Measurements from ENCODE around the gene MADCAM1. TPM values are rescaled to one million over a fixed set of nuclear protein-coding genes. Genes with fewer than 3 reads are reported as not detected.
"Not testable (repeated sequence)": the region's sequence is repeated elsewhere in the genome, so short reads cannot be mapped to it uniquely, and the experiment has no call there.

The MADCAM1 gene
- polyA plus RNA-seq (2012; ENCODE audit: low read depth, missing spikeins) = 0.68 TPM

DNA sequence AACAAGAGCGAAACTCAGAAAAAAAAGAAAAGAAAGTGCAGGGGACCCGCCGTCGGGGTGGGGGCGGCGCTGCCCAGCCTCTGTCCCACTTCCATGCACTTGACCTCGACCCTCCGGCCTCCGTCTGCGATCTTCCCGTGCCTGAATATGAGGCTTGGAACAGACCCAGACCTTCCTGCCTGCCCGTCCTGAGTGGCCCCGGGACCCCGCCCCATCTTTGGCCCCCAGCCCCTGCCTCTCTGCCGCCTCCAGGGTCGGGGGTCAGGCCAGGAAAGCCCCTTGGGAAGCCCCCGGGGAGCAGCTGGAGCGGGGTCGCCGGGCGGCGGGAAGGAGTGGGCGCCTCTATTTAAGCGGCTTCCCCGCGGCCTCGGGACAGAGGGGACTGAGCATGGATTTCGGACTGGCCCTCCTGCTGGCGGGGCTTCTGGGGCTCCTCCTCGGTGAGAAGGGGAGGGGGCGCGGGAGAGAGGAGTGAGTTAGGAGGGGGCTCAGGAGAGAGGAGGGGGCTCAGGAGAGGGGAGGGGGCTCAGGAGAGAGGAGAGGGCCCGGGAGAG, at the start of gene MADCAM1:
TSS of gene MADCAM1 (plus strand) at position 375 of the 554 bp plus-strand sequence. CDS start at position 389, 14 bp downstream.
- TF ChIP-seq TAF1 (IDR thresholded peaks at IDR 0.05; ENCODE audit: low read depth, low read length) (no peak), POU2F2 (IDR thresholded peaks at IDR 0.05; ENCODE audit: low read depth, low read length) (no peak), SPI1 (IDR thresholded peaks at IDR 0.05; ENCODE audit: low read depth, low read length) (no peak)
- FAIRE-seq (no peak), DNase-seq (ENCODE audit: insufficient read length, low spot score) (no peak)

DNA sequence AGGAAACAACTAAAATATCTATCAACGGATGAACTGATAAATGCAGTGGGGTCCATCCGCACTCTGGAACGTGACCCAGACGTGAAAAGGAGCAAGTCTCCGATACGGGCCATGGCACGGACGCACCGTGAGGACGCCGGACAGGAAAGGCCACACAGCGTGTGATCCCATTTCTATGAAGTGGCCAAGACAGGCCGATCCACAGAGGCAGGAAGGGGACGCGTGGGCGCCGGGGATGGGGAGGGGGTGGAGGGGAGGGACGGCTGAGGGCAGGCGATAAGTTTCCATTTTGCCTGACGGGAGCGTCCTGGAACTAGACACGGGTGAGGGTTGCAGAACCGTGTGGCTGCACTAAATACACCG, 49.2 kb upstream of the MADCAM1 start:
- no peak for FAIRE-seq
- DNase-seq (ENCODE audit: insufficient read length, low spot score) = no peak
- TF ChIP-seq SPI1 (IDR thresholded peaks at IDR 0.05; ENCODE audit: low read depth, low read length) = no peak
- no peak for TF ChIP-seq TAF1 (IDR thresholded peaks at IDR 0.05; ENCODE audit: low read depth, low read length)
- no peak for TF ChIP-seq POU2F2 (IDR thresholded peaks at IDR 0.05; ENCODE audit: low read depth, low read length)
- no peak for TF ChIP-seq PAX5 (IDR thresholded peaks at IDR 0.05; ENCODE audit: insufficient read depth, low read length, severe bottlenecking)
- no peak for TF ChIP-seq POLR2AphosphoS5 (IDR thresholded peaks at IDR 0.05; ENCODE audit: low read depth, low read length)
- no peak for TF ChIP-seq POLR2A (IDR thresholded peaks at IDR 0.05; ENCODE audit: low read depth, low read length)

DNA sequence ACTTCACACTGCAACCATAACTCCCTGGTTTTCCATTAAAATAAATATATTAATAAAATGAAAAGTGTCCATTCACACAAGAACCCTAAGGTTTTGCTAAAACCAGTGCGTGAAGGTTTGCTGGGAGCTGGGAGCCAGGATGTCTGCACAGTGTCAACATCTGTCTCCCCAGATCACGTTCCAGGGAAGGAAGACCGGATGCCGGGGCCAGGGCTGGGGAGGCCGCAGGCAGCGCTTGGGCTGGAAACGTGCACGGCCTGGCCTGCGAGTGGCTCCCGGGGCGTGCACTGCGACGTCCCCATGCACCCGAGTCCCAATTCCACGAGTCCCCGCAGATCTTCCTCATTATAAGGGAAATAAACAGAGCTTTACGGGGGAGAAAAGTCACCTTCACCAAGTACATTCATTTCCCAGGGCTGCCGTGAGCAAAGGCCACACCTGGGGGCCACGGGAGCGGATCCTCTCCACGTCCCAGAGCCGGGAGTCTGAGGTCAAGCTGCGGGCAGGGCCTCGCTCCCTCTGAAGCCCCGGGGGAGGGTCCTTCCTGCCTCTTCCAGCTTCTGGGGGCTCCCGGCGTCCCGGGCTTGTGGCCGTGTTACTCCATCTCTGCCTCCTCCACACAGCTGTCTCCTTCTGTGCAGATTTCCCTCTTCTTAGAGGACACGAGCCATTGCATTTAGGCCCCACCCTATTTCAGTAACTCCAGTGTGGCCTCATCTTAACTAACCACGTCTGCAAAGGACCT, 48.3 kb upstream of the MADCAM1 start:
- DNase-seq (ENCODE audit: insufficient read length, low spot score) = no peak
- FAIRE-seq = no peak

GRCh38 chr19:449916-450315, 46.4 kb upstream of the MADCAM1 start:
- FAIRE-seq (no peak), DNase-seq (ENCODE audit: insufficient read length, low spot score) (no peak)
- TF ChIP-seq POLR2AphosphoS5 (IDR thresholded peaks at IDR 0.05; ENCODE audit: low read depth, low read length) = no peak
- TF ChIP-seq POLR2A (IDR thresholded peaks at IDR 0.05; ENCODE audit: low read depth, low read length) = no peak
- TF ChIP-seq TAF1 (IDR thresholded peaks at IDR 0.05; ENCODE audit: low read depth, low read length) = no peak
- no peak for TF ChIP-seq SPI1 (IDR thresholded peaks at IDR 0.05; ENCODE audit: low read depth, low read length)
- no peak for TF ChIP-seq PAX5 (IDR thresholded peaks at IDR 0.05; ENCODE audit: insufficient read depth, low read length, severe bottlenecking)
- no peak for TF ChIP-seq POU2F2 (IDR thresholded peaks at IDR 0.05; ENCODE audit: low read depth, low read length)

More for the DNA sequence above, 48.3 kb upstream of the MADCAM1 start:
- no peak for TF ChIP-seq POLR2A (IDR thresholded peaks at IDR 0.05; ENCODE audit: low read depth, low read length)
- TF ChIP-seq PAX5 (IDR thresholded peaks at IDR 0.05; ENCODE audit: insufficient read depth, low read length, severe bottlenecking) = no peak
- TF ChIP-seq TAF1 (IDR thresholded peaks at IDR 0.05; ENCODE audit: low read depth, low read length) = no peak
- TF ChIP-seq POU2F2 (IDR thresholded peaks at IDR 0.05; ENCODE audit: low read depth, low read length) = no peak
- TF ChIP-seq POLR2AphosphoS5 (IDR thresholded peaks at IDR 0.05; ENCODE audit: low read depth, low read length) = no peak
- TF ChIP-seq SPI1 (IDR thresholded peaks at IDR 0.05; ENCODE audit: low read depth, low read length) = no peak

GRCh38 chr19:450912-451481, 45.3 kb upstream of the MADCAM1 start:
- DNase-seq (ENCODE audit: insufficient read length, low spot score); FAIRE-seq: not testable (repeated sequence)

- no peak for TF ChIP-seq SPI1 (IDR thresholded peaks at IDR 0.05; ENCODE audit: low read depth, low read length)
- no peak for TF ChIP-seq PAX5 (IDR thresholded peaks at IDR 0.05; ENCODE audit: insufficient read depth, low read length, severe bottlenecking)
- TF ChIP-seq TAF1 (IDR thresholded peaks at IDR 0.05; ENCODE audit: low read depth, low read length) = no peak
- no peak for TF ChIP-seq POU2F2 (IDR thresholded peaks at IDR 0.05; ENCODE audit: low read depth, low read length)
- TF ChIP-seq POLR2A (IDR thresholded peaks at IDR 0.05; ENCODE audit: low read depth, low read length) = no peak
- TF ChIP-seq POLR2AphosphoS5 (IDR thresholded peaks at IDR 0.05; ENCODE audit: low read depth, low read length) = no peak
- no peak for DNase-seq (ENCODE audit: insufficient read length, low spot score)
- no peak for FAIRE-seq
Measured at GRCh38 chr19:452829-453228, 43.5 kb upstream of the MADCAM1 start.

GRCh38 chr19:453606-454005, 42.7 kb upstream of the MADCAM1 start:
- FAIRE-seq (no peak), DNase-seq (ENCODE audit: insufficient read length, low spot score) (no peak)
- TF ChIP-seq TAF1 (IDR thresholded peaks at IDR 0.05; ENCODE audit: low read depth, low read length) = no peak
- no peak for TF ChIP-seq POU2F2 (IDR thresholded peaks at IDR 0.05; ENCODE audit: low read depth, low read length)
- no peak for TF ChIP-seq PAX5 (IDR thresholded peaks at IDR 0.05; ENCODE audit: insufficient read depth, low read length, severe bottlenecking)
- TF ChIP-seq POLR2AphosphoS5 (IDR thresholded peaks at IDR 0.05; ENCODE audit: low read depth, low read length) = no peak
- TF ChIP-seq POLR2A (IDR thresholded peaks at IDR 0.05; ENCODE audit: low read depth, low read length) = no peak
- no peak for TF ChIP-seq SPI1 (IDR thresholded peaks at IDR 0.05; ENCODE audit: low read depth, low read length)

- TF ChIP-seq SPI1 (IDR thresholded peaks at IDR 0.05; ENCODE audit: low read depth, low read length) (no peak), PAX5 (IDR thresholded peaks at IDR 0.05; ENCODE audit: insufficient read depth, low read length, severe bottlenecking) (no peak), POLR2AphosphoS5 (IDR thresholded peaks at IDR 0.05; ENCODE audit: low read depth, low read length) (no peak), TAF1 (IDR thresholded peaks at IDR 0.05; ENCODE audit: low read depth, low read length) (no peak), POLR2A (IDR thresholded peaks at IDR 0.05; ENCODE audit: low read depth, low read length) (no peak), POU2F2 (IDR thresholded peaks at IDR 0.05; ENCODE audit: low read depth, low read length) (no peak)
- DNase-seq (ENCODE audit: insufficient read length, low spot score) (no peak), FAIRE-seq (no peak)
Measured at GRCh38 chr19:455031-455705, 41.1 kb upstream of the MADCAM1 start.

DNA sequence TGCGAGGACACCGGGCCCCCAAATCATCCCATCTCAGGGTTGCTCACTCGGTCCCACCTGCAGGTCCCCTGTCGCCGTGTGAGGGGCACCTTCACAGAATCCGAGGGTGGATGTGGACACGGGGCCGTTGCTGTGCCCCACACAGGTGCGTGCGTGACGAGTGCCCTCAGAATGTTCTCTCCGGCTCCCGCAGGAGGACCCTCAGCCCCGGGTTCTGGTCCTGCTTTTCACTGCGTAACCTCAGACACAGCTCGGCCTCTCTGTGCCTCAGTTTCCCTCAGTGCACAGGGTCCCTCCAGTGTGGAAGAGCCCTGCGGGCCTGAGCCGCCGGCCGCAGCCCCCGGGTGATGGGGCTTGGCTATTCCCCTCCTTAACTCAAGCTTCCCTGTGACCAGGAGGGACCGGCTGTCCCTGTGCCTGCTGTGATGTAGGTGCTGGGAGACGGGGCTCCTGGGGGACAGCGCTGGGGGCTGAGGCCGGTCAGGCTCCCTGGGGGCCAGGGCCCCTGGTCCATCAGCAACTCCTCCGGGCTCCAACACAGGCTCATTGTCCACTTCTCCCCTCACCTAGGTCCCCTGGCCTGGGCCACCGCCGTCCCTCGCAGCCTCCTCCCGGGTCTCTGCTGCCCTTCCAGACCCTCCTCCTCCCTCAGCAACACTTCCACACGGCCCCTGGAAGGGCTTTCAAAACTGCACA, 40.3 kb upstream of the MADCAM1 start:
- TF ChIP-seq PAX5 (IDR thresholded peaks at IDR 0.05; ENCODE audit: insufficient read depth, low read length, severe bottlenecking) (no peak), SPI1 (IDR thresholded peaks at IDR 0.05; ENCODE audit: low read depth, low read length) (no peak), POLR2AphosphoS5 (IDR thresholded peaks at IDR 0.05; ENCODE audit: low read depth, low read length) (no peak), TAF1 (IDR thresholded peaks at IDR 0.05; ENCODE audit: low read depth, low read length) (no peak), POLR2A (IDR thresholded peaks at IDR 0.05; ENCODE audit: low read depth, low read length) (no peak), POU2F2 (IDR thresholded peaks at IDR 0.05; ENCODE audit: low read depth, low read length) (no peak)
- no peak for FAIRE-seq
- no peak for DNase-seq (ENCODE audit: insufficient read length, low spot score)
